H9 (cell line): ENCODE results near the gene GDPD4. TPM values are rescaled to one million over a fixed set of nuclear protein-coding genes. Genes with fewer than 3 reads are reported as not detected.

Experiments used
- DNase-seq: peaks from one replicate; pipeline ENCODE4 v3.0.0-alpha.2; 2017
- H2AFZ ChIP-seq: one replicate; pipeline ENCODE4 v1.6.1; 2013; ENCODE audit warnings: mild to moderate bottlenecking, low read length, control low read depth, moderate library complexity
- H2AK5ac ChIP-seq: 2 replicates; pipeline ENCODE4 v1.6.1; 2013; ENCODE audit warnings: low read length, control low read depth, mixed read lengths; ENCODE audit not compliant: insufficient read length
- H2BK120ac ChIP-seq: one replicate; pipeline ENCODE4 v1.6.1; 2013; ENCODE audit warnings: low read depth, mild to moderate bottlenecking, low read length, control low read depth, inconsistent platforms; ENCODE audit not compliant: poor library complexity, severe bottlenecking
- H2BK12ac ChIP-seq: 2 replicates; pipeline ENCODE4 v1.6.1; 2013; ENCODE audit warnings: low read length, control low read depth, mixed read lengths, low read depth; ENCODE audit not compliant: insufficient read length
- H2BK15ac ChIP-seq: 2 replicates; pipeline ENCODE4 v1.6.1; 2013; ENCODE audit warnings: low read depth, low read length, control low read depth
- H2BK20ac ChIP-seq: one replicate; pipeline ENCODE4 v1.6.1; 2013; ENCODE audit warnings: low read depth, mild to moderate bottlenecking, low read length, control low read depth, inconsistent platforms; ENCODE audit not compliant: poor library complexity, severe bottlenecking
- H2BK5ac ChIP-seq: 2 replicates; pipeline ENCODE4 v1.6.1; 2013; ENCODE audit warnings: low read length, control low read depth, mixed read lengths; ENCODE audit not compliant: insufficient read length
- H3K14ac ChIP-seq: 2 replicates; pipeline ENCODE4 v1.6.1; 2013; ENCODE audit warnings: low read length, control low read depth; ENCODE audit not compliant: insufficient read depth
- H3K18ac ChIP-seq: 2 replicates; pipeline ENCODE4 v1.6.1; 2013; ENCODE audit warnings: low read depth, mild to moderate bottlenecking, mixed read lengths, low read length, control low read depth; ENCODE audit not compliant: insufficient read length
- H3K23ac ChIP-seq: 2 replicates; pipeline ENCODE4 v1.6.1; 2013; ENCODE audit warnings: low read length, control low read depth, mixed read lengths, low read depth; ENCODE audit not compliant: insufficient read length
- H3K23me2 ChIP-seq: 2 replicates; pipeline ENCODE4 v1.6.1; 2013; ENCODE audit warnings: low read depth, mild to moderate bottlenecking, mixed read lengths, low read length, control low read depth; ENCODE audit not compliant: insufficient read length, poor library complexity, severe bottlenecking
- H3K27ac ChIP-seq: 2 replicates; pipeline ENCODE4 v1.5.1; 2013; ENCODE audit warnings: low read length, control low read depth, mixed read lengths, low read depth; ENCODE audit not compliant: insufficient read length
- H3K27me3 ChIP-seq: 2 replicates; pipeline ENCODE4 v1.6.1; 2013; ENCODE audit warnings: low read length, control low read depth, inconsistent platforms; ENCODE audit not compliant: insufficient read depth
- H3K4ac ChIP-seq: 2 replicates; pipeline ENCODE4 v1.6.1; 2013; ENCODE audit warnings: low read depth, mild to moderate bottlenecking, control low read depth, inconsistent platforms, low read length, moderate library complexity
- H3K4me1 ChIP-seq: 2 replicates; pipeline ENCODE4 v1.6.1; 2013; ENCODE audit warnings: low read length, control low read depth, inconsistent platforms; ENCODE audit not compliant: insufficient read depth
- H3K4me2 ChIP-seq: 2 replicates; pipeline ENCODE4 v1.6.1; 2013; ENCODE audit warnings: low read length, control low read depth, mixed read lengths; ENCODE audit not compliant: insufficient read length, insufficient read depth
- H3K56ac ChIP-seq: 2 replicates; pipeline ENCODE4 v1.6.1; 2013; ENCODE audit warnings: low read depth, mild to moderate bottlenecking, mixed read lengths, low read length, control low read depth; ENCODE audit not compliant: insufficient read length
- H3K79me1 ChIP-seq: 2 replicates; pipeline ENCODE4 v1.6.1; 2013; ENCODE audit warnings: low read depth, mild to moderate bottlenecking, moderate library complexity, low read length, control low read depth, inconsistent platforms; ENCODE audit not compliant: insufficient read depth, poor library complexity, severe bottlenecking
- H3K79me2 ChIP-seq: 2 replicates; pipeline ENCODE4 v1.6.1; 2013; ENCODE audit warnings: low read length, control low read depth, inconsistent platforms; ENCODE audit not compliant: insufficient read depth
- H3K9ac ChIP-seq: 2 replicates; pipeline ENCODE4 v1.6.1; 2013; ENCODE audit warnings: low read length, control low read depth, mixed read lengths; ENCODE audit not compliant: insufficient read length; ENCODE audit errors: extremely low read depth
- H3K9me3 ChIP-seq: one replicate; pipeline ENCODE4 v1.6.1; 2013; ENCODE audit warnings: low read depth, low read length, inconsistent platforms; ENCODE audit not compliant: control insufficient read depth
- H3T11ph ChIP-seq: one replicate; pipeline ENCODE4 v1.6.1; 2013; ENCODE audit warnings: mild to moderate bottlenecking, low read length, control low read depth, inconsistent platforms
- H4K20me1 ChIP-seq: one replicate; pipeline ENCODE4 v1.6.1; 2013; ENCODE audit not compliant: control insufficient read depth, insufficient read length, insufficient read depth
- H4K5ac ChIP-seq: 2 replicates; pipeline ENCODE4 v1.6.1; 2013; ENCODE audit warnings: low read depth, mild to moderate bottlenecking, mixed read lengths, low read length, control low read depth; ENCODE audit not compliant: insufficient read length
- H4K8ac ChIP-seq: replicated peaks from 2 replicates; pipeline ENCODE4 v1.6.1; 2013; ENCODE audit warnings: low read length, control low read depth, mixed read lengths, low read depth; ENCODE audit not compliant: insufficient read length
- H4K91ac ChIP-seq: 2 replicates; pipeline ENCODE4 v1.6.1; 2013; ENCODE audit warnings: low read depth, mild to moderate bottlenecking, moderate library complexity, mixed read lengths, low read length, control low read depth; ENCODE audit not compliant: insufficient read length
- H3K27ac Mint-ChIP-seq, 3 experiments: 2 replicates in 2 of 3; 3 replicates in 1 of 3; pipeline ENCODE4 v1.8.0; 2020 to 2021; ENCODE audit warnings: mixed read lengths in 3 of 3, mild to moderate bottlenecking in 1 of 3, moderate library complexity in 1 of 3
- H3K27me3 Mint-ChIP-seq: 2 replicates; pipeline ENCODE4 v1.8.0; 2021; ENCODE audit warnings: low read depth, mild to moderate bottlenecking, moderate library complexity, mixed read lengths
- H3K36me3 Mint-ChIP-seq, 3 experiments: 2 replicates in 2 of 3; 3 replicates in 1 of 3; pipeline ENCODE4 v1.8.0; 2020 to 2021; ENCODE audit warnings: low read depth in 3 of 3, mixed read lengths in 3 of 3; ENCODE audit not compliant: insufficient read depth in 1 of 3
- H3K4me1 Mint-ChIP-seq, 2 experiments: 2 replicates each; pipeline ENCODE4 v1.8.0; 2020; ENCODE audit warnings: mixed read lengths in 2 of 2
- H3K4me3 Mint-ChIP-seq, 2 experiments: 2 replicates in 1 of 2; 3 replicates in 1 of 2; pipeline ENCODE4 v1.8.0; 2020 to 2021; ENCODE audit warnings: mild to moderate bottlenecking in 2 of 2, mixed read lengths in 2 of 2, moderate library complexity in 1 of 2
- H3K9me3 Mint-ChIP-seq, 2 experiments: 2 replicates in 1 of 2; 3 replicates in 1 of 2; pipeline ENCODE4 v1.8.0; 2020; ENCODE audit warnings: mild to moderate bottlenecking in 2 of 2, mixed read lengths in 2 of 2, moderate library complexity in 1 of 2
- WGBS: extraction: QIAGEN DNeasy Blood & Tissue Kit; methylation state at CpG from one replicate; pipeline ENCODE4 v1.1.7; 2013; ENCODE audit warnings: missing lambda C conversion rate, low lambda C conversion rate, mixed read lengths; ENCODE audit not compliant: insufficient read length; ENCODE audit errors: extremely low coverage; 5-methylcytosine and 5-hydroxymethylcytosine counted together
- total RNA-seq: library from RNA; stranded (reverse); gene quantifications from 2 replicates; pipeline ENCODE4 v1.2.1, GENCODE V29; 2021
- TF ChIP-seq, protein P1 (sequence below): fragments of 200-600 bp; sonication (generic); conservative IDR thresholded peaks from 3 replicates; pipeline ENCODE4 v1.8.0; 2021; ENCODE audit warnings: antibody characterized with exemption, mild to moderate bottlenecking

Gene GDPD4
- total RNA-seq, 1 experiment from 2014 or later: not detected

DNA sequence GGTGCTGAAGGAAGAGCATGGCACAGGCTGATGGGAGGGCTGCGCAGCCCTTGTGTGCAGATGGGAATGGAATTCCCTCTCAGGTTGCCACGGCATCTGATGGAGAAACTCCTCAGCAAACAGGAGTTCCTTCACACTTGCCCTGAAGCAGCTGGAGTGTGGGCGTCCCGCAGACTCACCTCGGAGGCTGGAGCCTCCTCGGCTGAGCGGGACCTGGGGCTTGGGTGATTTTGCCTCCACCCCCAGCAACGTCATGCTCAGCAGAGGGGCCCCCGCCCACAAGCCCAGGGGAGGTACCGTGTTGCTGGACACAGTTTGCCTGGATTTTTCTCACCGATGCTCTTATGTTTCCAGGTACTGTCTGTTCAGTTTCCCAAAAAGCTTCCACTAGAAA, 110.1 kb downstream of the GDPD4 start:
- H3K36me3 Mint-ChIP-seq: no peaks in the 10 kb centered on the region
- H2AFZ ChIP-seq: no peak overlapping the region
- no peaks in the 10 kb centered on the region for H3K79me2 ChIP-seq
- peaks cover 8 to 10% of the 10 kb centered on the region in 2 experiments for H3K4me1 Mint-ChIP-seq
- WGBS: no CpG with 5 or more reads among the region's 11 CpGs
- no peak overlapping the region for H2BK12ac ChIP-seq
- H3K27ac Mint-ChIP-seq: no peak overlapping the region
- H3K23ac ChIP-seq: no peak overlapping the region
- H2BK15ac ChIP-seq: no peak overlapping the region
- no peak overlapping the region for H3K56ac ChIP-seq
- H3K27me3 Mint-ChIP-seq: no peaks in the 10 kb centered on the region
- no peak overlapping the region for H3K18ac ChIP-seq
- no peaks in the 10 kb centered on the region for H3K23me2 ChIP-seq
- no peaks in the 10 kb centered on the region for H3K79me1 ChIP-seq
- no peak overlapping the region for H4K91ac ChIP-seq
- no peak overlapping the region for H2BK5ac ChIP-seq
- H3K4me3 Mint-ChIP-seq: peak overlapping the region in 1 of 2 experiments; percentile 63; a peak in 2 of 5 replicates
- H3K9me3 ChIP-seq: no peaks in the 10 kb centered on the region
- H3K9ac ChIP-seq: no peak overlapping the region
- TF ChIP-seq, protein P1, sequence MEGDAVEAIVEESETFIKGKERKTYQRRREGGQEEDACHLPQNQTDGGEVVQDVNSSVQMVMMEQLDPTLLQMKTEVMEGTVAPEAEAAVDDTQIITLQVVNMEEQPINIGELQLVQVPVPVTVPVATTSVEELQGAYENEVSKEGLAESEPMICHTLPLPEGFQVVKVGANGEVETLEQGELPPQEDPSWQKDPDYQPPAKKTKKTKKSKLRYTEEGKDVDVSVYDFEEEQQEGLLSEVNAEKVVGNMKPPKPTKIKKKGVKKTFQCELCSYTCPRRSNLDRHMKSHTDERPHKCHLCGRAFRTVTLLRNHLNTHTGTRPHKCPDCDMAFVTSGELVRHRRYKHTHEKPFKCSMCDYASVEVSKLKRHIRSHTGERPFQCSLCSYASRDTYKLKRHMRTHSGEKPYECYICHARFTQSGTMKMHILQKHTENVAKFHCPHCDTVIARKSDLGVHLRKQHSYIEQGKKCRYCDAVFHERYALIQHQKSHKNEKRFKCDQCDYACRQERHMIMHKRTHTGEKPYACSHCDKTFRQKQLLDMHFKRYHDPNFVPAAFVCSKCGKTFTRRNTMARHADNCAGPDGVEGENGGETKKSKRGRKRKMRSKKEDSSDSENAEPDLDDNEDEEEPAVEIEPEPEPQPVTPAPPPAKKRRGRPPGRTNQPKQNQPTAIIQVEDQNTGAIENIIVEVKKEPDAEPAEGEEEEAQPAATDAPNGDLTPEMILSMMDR: no peak
- no peak overlapping the region for H4K5ac ChIP-seq
- no peaks in the 10 kb centered on the region for H3K9me3 Mint-ChIP-seq
- no peak overlapping the region for H2AK5ac ChIP-seq
- DNase-seq: no peak
- no peak overlapping the region for H3K4me2 ChIP-seq
- H2BK120ac ChIP-seq: no peak overlapping the region
- no peak overlapping the region for H2BK20ac ChIP-seq
- H4K20me1 ChIP-seq: peaks cover 4% of the 10 kb centered on the region
- H3K14ac ChIP-seq: no peak overlapping the region
- H3K4ac ChIP-seq: no peak overlapping the region
- no peak overlapping the region for H4K8ac ChIP-seq
- H3K4me1 ChIP-seq: peaks cover 2% of the 10 kb centered on the region; the same call in 1 of the 2 replicates
- no peak overlapping the region for H3K27ac ChIP-seq
- no peak overlapping the region for H3T11ph ChIP-seq
- no peaks in the 10 kb centered on the region for H3K27me3 ChIP-seq
